Muscle of leg (tissue), 11 donors: ENCODE results near the gene SOCS1. TPM values are rescaled to one million over a fixed set of nuclear protein-coding genes. Genes with fewer than 3 reads are reported as not detected.

ENCODE experiments used
- DNase-seq: peaks from one replicate; pipeline ENCODE4 v3.0.0; 2013
- H3K27ac ChIP-seq: one replicate; pipeline ENCODE4 v1.5.1; 2013; ENCODE audit warnings: mild to moderate bottlenecking, low read length, control low read depth
- H3K27me3 ChIP-seq: one replicate; pipeline ENCODE4 v1.6.1; 2013; ENCODE audit warnings: low read length; ENCODE audit not compliant: control insufficient read depth, insufficient read depth
- H3K36me3 ChIP-seq: one replicate; pipeline ENCODE4 v1.6.1; 2013; ENCODE audit warnings: low read length; ENCODE audit not compliant: control insufficient read depth, insufficient read depth
- H3K4me1 ChIP-seq: one replicate; pipeline ENCODE4 v1.6.1; 2013; ENCODE audit warnings: low read length; ENCODE audit not compliant: control insufficient read depth, insufficient read depth
- H3K4me3 ChIP-seq: one replicate; pipeline ENCODE4 v1.5.1; 2013; ENCODE audit warnings: low read length, control low read depth
- H3K9me3 ChIP-seq: replicated peaks from 2 replicates; pipeline ENCODE4 v1.6.1; 2013; ENCODE audit warnings: low read depth, low read length; ENCODE audit not compliant: control insufficient read depth
- WGBS: methylation state at CpG from one replicate; pipeline ENCODE4 v1.1.5; 2013; ENCODE audit warnings: missing lambda C conversion rate; ENCODE audit not compliant: insufficient coverage; 5-methylcytosine and 5-hydroxymethylcytosine counted together
- polyA plus RNA-seq, 8 donors: library from polyadenylated mRNA; unstranded; fragments of 120-200 nt; gene quantifications; one replicate each; pipeline versions ENCODE4 v1.2.1 to v1.2.3, GENCODE V29; 2013; ENCODE audit warnings: inconsistent platforms in 1 of 8, low replicate concordance in 1 of 8; ENCODE audit not compliant: insufficient read length in 8 of 8, insufficient read depth in 1 of 8
- total RNA-seq: library from RNA; stranded (reverse); fragments of 120-200 nt; gene quantifications from one replicate; pipeline ENCODE4 v1.2.4, GENCODE V29; 2013

The SOCS1 gene
- total and polyA plus RNA-seq, 9 donors: 0.89 to 5.3 (median 2.8) TPM

DNA sequence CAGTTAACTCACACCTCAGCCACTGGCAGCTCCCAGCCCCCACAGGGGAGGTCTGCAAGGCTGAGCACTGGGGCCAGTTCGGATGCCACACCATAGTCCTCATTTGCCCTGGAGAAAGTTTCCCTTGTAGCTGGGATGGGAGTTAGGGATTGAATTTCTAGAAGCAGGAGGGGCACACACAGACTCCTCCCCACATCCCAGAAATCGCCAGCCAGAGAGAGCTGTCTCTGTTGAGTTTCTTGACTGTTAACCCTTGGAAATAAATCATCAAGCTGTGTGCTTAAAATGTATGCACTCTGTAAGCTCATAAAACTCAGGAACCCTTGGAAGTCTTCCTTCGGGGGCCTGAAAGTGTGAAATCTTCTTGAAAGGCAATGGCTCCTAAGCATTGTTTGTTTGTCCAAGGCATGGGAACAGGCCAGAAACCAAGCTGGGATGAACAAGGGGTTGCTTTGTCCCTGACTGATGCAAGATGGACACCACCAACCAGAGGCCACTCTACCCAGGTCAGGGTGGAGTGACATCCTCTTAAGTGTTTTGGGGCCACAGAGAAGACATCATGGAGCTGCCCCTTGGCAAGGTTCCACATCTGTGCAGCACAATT lies 17.8 kb upstream of the SOCS1 start:
- no peaks in the 10 kb centered on the region for H3K36me3 ChIP-seq
- no peaks in the 10 kb centered on the region for H3K9me3 ChIP-seq
- no peak for DNase-seq
- no peak overlapping the region for H3K27ac ChIP-seq
- no peak overlapping the region for H3K4me3 ChIP-seq
- no peaks in the 10 kb centered on the region for H3K4me1 ChIP-seq
- H3K27me3 ChIP-seq: peaks cover 2% of the 10 kb centered on the region
- WGBS: 9% methylated on average over 1 of the region's 3 CpGs

DNA sequence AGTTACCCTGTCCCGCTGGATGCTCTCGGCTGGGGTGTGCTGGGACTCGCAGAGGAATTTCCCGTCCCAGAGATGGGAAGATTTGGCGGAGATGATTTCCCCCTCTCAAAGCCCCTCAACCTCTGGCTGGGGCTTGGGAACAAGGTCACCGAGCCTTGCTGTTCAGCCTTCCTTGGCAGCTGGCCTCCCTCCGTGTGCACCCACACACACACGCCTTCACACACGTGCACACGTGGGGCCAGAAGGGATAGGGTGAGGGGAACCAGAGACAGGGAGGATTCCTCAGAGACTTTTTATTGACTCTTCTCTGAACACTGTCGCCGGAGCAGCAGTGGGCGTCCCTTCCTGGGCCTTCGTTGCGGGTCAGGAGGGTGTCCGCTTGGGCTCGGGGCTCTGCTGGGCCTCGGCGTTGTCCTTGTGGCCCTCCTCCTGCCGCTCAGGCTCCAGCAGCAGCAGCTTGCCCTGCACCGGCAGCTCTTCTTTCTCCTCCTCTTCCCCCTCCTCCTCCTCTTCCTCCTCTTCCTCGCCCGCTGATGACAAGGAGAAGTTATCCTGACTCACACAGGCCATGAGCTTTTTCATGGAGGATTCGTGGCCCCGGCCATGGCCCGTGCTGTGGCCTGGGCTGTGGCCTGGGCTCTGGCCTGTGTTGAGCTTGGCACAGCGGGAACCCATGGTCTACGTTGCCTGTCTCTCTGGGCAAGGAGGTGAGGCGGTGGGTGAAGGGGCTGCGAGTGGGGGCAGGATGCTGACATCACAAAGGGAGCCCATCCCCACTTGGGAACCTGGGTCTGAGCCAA lies 17.1 kb upstream of the SOCS1 start, which contains the start of gene PRM3:
TSS of gene PRM3 (minus strand) at position 709 of the 800 bp plus-strand sequence. CDS start at position 675, 34 bp downstream.
- 53% methylated on average over 20 of the region's 30 CpGs for WGBS

DNA sequence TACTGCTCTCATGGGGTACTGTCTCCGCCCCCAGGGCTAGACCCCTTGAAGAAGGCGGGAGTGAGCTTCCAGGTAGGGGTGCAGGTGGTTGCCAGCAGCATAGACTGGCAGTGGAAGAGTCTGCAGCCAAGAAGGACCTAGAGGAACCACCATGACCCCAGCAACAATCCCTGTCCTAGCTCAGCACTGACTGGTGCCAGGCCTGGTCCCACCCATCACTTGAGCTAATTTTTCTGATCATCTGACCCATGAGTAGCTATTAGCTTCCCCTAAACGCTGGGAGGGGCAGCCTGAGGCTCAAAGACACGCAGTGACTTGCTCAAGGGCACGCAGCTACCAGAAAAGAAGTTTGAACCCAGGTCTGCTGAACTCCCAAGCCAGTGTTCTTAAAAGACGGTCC lies 16.5 kb upstream of the SOCS1 start:
- Histone ChIP-seq H3K27me3 (peaks cover 2% of the 10 kb centered on the region), H3K4me1 (no peaks in the 10 kb centered on the region), H3K4me3 (no peak overlapping the region), H3K36me3 (no peaks in the 10 kb centered on the region), H3K9me3 (no peaks in the 10 kb centered on the region), H3K27ac (no peak overlapping the region)
- DNase-seq: no peak
- 80% methylated on average over 4 of the region's 6 CpGs for WGBS

More for the DNA sequence above, 17.1 kb upstream of the SOCS1 start, which contains the start of gene PRM3:
- Histone ChIP-seq H3K4me3 (no peak within 1 kb of the TSS), H3K4me1 (no peaks in the 10 kb centered on the region), H3K27ac (no peak within 1 kb of the TSS), H3K27me3 (peaks cover 2% of the 10 kb centered on the region), H3K9me3 (no peaks in the 10 kb centered on the region), H3K36me3 (no peaks in the 10 kb centered on the region)
- no peak for DNase-seq

DNA sequence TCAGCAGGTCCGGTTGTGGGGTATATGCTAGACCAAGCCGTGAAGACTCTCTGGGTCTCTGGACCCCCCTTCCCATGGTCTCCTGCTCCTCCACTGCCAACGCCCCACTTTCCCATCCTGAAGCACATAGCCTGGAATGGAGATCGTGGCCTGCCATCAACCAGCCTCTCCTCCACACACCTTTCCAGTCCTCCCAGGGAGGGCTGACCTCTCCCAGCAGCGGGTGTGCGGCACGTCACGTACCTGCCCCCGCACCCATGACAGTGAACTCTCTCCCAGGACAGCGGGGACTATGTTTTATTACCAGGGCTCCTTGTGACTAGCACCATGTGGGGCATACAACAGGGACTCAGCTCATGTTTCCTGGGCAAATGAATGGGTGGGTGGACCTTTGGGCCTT lies 15.6 kb upstream of the SOCS1 start:
- Histone ChIP-seq H3K4me1 (no peaks in the 10 kb centered on the region), H3K27me3 (peaks cover 2% of the 10 kb centered on the region), H3K4me3 (no peak overlapping the region), H3K36me3 (no peaks in the 10 kb centered on the region), H3K27ac (no peak overlapping the region), H3K9me3 (no peaks in the 10 kb centered on the region)
- DNase-seq: no peak
- 92% methylated on average over 10 of the region's 10 CpGs for WGBS

DNA sequence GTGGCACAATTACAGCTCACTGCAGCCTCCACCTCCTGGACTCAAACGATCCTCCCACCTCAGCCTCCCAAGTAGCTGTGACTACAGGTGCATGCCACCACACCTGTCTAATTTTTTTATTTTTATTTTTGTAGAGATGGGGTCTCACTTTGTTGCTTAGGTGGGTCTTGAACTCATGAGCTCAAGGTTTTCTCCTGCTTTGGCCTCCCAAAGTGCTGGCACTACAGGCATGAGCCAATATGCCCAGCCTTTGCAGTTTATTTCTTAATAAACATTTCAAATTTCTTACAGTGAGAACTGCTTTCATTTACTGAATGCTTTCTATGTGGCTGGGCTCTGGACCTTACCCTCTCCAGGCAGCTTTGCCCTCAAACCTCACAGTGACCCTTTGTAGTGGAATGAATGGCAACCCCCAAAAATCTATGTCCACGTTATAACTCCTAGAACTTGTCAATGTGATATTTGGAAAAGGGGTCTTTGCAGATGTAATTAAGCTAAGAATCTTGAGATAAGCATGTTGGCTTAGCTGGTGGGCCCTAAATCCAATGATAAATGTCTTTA lies 14.7 kb upstream of the SOCS1 start:
- no peak overlapping the region for H3K4me3 ChIP-seq
- no CpG with 5 or more reads among the region's 2 CpGs for WGBS
- H3K9me3 ChIP-seq: no peaks in the 10 kb centered on the region
- no peaks in the 10 kb centered on the region for H3K4me1 ChIP-seq
- peaks cover 2% of the 10 kb centered on the region for H3K27me3 ChIP-seq
- H3K36me3 ChIP-seq: no peaks in the 10 kb centered on the region
- no peak for DNase-seq
- no peak overlapping the region for H3K27ac ChIP-seq

DNA sequence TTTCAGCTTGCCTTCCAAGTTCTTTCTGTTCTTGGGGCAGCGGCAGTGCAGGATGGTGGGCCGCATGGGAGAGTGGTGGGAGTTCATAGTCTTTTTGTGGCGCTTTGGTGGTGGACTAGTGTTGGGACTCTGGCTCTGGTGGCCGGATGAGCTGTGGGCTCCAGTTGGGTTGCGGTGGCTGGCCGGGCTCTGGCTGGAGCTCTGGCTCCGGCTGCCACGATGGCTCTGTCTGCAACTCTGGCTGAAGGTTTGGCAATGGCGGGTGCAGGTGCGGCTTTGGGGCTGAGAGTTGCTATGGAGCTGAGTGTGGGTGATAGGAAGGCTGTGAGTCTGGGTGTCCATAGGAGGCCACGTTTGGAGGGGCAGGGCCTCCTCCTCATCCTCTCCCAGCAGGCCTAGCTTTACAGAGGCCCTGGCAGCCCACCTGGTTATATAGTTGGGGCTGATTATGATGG lies 12.9 kb upstream of the SOCS1 start, which contains the start of gene TNP2:
TSS of gene TNP2 (minus strand) at position 405 of the 455 bp plus-strand sequence. CDS start at position 342, 63 bp downstream.
- Histone ChIP-seq H3K27me3 (peaks cover 2% of the 10 kb centered on the region), H3K36me3 (no peaks in the 10 kb centered on the region), H3K4me3 (no peak within 1 kb of the TSS), H3K9me3 (no peaks in the 10 kb centered on the region), H3K27ac (no peak within 1 kb of the TSS), H3K4me1 (no peaks in the 10 kb centered on the region)
- WGBS: 94% methylated on average over 8 of the region's 11 CpGs
- DNase-seq: no peak

DNA sequence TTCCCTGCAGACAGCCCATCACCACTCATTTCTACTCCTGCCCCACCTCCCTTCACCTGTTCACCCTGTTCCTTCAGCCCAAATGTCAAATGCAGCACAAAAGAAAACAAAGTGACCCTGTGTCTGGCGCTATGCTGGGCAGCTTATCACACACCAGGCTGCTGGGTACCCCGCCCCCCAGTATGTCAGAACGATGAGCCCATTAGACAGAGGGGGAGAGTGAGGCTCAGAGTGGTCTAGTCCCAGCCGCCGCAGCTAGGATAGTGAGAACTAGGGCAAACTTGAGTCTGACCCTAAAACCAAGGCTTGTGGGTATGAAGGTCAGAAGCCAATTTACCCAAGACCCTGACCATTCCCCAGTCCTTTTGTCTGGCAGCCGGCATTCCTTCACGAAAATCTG lies 9.1 kb upstream of the SOCS1 start:
- no peak overlapping the region for H3K27ac ChIP-seq

DNA sequence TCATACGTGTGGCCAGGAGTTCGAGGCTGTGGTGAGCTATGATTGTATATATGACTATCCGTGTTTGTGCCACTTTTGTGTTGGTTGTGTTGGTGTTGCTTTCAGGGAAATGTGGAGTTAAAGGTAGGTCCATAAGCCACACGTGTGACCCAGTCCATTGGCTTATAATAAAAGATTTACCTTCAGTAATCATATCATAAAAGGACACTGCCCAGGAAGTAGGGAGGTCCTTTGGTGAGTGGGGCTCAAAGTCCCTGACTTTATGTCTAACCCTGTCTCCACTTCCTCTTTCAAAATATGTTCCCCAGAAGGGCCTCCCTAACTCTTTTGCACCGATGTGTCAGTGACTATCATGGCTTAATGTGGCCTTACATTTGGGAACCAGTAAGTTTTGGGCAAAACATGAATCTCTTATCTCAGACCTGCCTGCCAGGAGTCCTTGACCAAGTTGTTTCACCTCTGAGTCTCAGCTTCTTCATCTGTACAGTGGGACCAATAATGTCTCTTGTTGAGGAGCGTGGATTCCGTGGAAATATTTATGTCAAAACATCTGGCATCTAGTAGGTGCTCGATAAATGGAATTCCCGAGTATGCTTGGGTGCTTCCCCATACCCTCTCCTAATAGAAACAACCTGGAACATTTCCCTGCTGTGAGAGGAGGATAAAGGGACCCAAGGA lies 8.3 kb upstream of the SOCS1 start:
- peaks cover 2% of the 10 kb centered on the region for H3K4me1 ChIP-seq
- no peak for DNase-seq
- WGBS: no CpG with 5 or more reads among the region's 9 CpGs
- no peak overlapping the region for H3K27ac ChIP-seq
- H3K27me3 ChIP-seq: no peaks in the 10 kb centered on the region
- H3K36me3 ChIP-seq: no peaks in the 10 kb centered on the region
- H3K9me3 ChIP-seq: no peaks in the 10 kb centered on the region
- no peak overlapping the region for H3K4me3 ChIP-seq

More for the DNA sequence above, 9.1 kb upstream of the SOCS1 start:
- no peaks in the 10 kb centered on the region for H3K36me3 ChIP-seq
- H3K9me3 ChIP-seq: no peaks in the 10 kb centered on the region
- no peak overlapping the region for H3K4me3 ChIP-seq
- H3K27me3 ChIP-seq: no peaks in the 10 kb centered on the region
- 90% methylated on average over 4 of the region's 7 CpGs for WGBS
- DNase-seq: no peak
- H3K4me1 ChIP-seq: no peaks in the 10 kb centered on the region

DNA sequence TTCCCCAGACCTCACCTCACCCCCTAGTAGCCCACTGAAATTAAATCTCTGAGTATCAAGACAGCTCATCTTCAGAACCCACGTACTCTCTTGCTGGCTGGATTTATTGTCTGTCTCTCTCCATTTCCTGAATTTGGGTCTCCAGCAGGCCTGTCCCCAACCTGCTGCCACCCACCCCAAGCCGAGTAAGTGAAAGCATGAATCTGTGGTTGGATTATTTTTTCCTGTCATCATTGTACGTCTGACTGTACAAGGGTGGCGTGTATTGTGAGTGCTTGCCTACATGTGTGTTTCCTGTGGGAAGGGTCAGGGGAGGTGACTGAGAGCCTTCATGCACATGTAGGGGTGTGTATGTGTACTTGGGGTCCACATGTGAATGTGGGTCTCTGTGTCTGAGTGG lies 7.7 kb upstream of the SOCS1 start:
- Histone ChIP-seq H3K4me3 (no peak overlapping the region), H3K27ac (no peak overlapping the region), H3K9me3 (no peaks in the 10 kb centered on the region), H3K4me1 (peaks cover 7% of the 10 kb centered on the region), H3K36me3 (no peaks in the 10 kb centered on the region), H3K27me3 (no peaks in the 10 kb centered on the region)
- DNase-seq: no peak
- WGBS: 56% methylated on average over 2 of the region's 4 CpGs

DNA sequence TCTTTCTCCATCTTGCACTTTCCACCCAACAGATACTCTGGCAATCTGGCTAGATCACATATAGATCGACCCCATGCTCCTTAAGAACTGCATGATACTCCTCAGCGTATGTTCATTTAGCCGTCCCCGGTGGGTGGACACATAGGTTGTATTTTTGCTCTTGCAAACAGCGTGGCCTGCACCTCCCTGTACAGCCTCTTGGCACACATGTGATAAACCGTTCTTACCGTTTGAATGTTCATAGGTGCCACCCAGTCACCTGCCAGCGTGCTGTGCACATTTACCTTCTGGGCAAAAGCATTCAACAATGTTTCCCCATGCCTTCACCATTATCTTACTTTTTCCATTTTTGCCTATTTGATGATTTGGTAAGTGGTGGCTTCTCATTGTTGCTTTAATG lies 6.9 kb upstream of the SOCS1 start:
- H3K27me3 ChIP-seq: no peaks in the 10 kb centered on the region
- H3K27ac ChIP-seq: no peak overlapping the region
- no peak for DNase-seq
- H3K9me3 ChIP-seq: no peaks in the 10 kb centered on the region
- H3K4me3 ChIP-seq: no peak overlapping the region
- H3K4me1 ChIP-seq: peaks cover 8% of the 10 kb centered on the region
- 79% methylated on average over 7 of the region's 8 CpGs for WGBS
- no peaks in the 10 kb centered on the region for H3K36me3 ChIP-seq
